NCI-H2196 treated with DMSO at 0.1 percent for 48 hours (cell line): Measurements from ENCODE around the gene ABHD3.
"Not testable (repeated sequence)": the region's sequence is repeated elsewhere in the genome, so short reads cannot be mapped to it uniquely, and the experiment has no call there.

ENCODE experiments used
- DNase-seq: peaks from one replicate; lab custom pipeline; 2025; ENCODE audit not compliant: unreplicated experiment; lab: John Stamatoyannopoulos, UW

The ABHD3 gene

DNA sequence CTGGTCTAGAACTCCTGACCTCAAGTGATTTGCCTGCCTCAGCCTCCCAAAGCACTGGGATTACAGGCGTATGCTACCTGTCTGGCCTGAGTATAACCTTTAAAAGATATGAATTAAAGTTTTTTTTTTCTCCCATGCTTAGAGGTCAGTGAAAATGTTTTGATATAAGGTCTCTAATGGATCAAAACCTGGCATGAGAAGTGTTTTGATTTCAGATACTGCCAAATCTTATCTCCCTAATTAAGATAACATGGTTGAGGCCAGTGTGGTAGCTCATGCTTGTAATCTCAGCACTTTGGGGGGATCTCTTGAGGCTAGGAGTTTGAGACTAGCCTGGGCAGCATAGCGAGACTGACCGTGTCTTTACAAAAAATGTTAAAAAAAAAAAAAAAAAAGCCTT lies 51.2 kb downstream of the ABHD3 start:
- DNase-seq: no peak

DNA sequence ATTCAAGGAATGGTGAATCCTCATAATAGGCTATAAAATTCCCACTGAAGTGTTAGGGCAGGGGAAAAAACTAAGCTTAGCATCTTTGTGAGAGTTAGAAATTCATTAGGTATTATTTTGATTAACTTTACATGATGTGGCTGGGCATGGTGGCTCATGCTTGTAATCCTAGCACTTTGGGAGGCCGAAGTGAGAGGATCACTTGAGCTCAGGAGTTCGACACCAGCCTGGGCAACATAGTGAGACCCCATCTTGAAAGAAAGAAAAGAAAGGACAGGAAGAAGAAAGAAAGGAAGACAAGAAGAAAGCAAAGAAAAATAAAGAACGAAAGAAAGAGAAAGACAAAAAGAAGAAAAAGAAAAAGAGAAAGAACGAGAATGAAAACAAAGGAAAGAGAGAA lies 52.5 kb downstream of the ABHD3 start:
- no peak for DNase-seq

DNA sequence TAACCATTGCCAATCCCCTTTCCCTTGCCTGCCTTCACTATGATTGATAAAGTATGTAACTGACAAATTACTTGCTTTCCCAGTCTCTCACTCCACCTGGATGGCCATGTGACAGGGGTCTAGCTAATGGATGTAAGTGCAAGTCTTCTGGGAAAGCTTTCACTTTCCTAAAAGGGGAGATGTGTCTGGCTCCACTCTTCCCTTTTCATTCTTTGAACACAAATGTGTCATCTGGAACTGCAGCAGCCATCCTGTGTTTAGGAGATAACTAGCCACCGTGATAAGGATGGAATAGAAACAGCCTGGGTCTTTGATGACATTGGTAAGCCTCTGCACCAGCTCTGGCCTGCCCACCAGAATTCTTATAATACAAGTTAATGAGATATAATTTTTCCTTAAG lies 54.3 kb downstream of the ABHD3 start:
- DNase-seq: no peak

DNA sequence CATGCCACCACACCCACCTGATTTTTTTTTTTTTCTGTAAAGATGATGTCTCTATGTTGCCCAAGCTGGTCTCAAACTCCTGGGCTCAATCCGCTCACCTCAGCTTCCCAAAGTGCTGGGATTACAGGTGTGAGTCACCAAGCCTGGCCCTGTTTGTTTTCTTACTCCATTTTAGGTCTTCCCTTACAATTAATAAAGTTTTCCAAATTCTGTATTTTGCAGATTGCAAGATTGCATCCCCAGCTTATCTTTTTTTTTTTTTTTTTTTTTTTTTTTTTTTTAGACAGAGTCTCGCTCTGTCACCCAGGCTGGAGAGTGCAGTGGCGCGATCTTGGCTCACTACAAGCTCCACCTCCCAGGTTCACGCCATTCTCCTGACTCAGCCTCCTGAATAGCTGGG lies 64.2 kb downstream of the ABHD3 start:
- not testable (repeated sequence) for DNase-seq

DNA sequence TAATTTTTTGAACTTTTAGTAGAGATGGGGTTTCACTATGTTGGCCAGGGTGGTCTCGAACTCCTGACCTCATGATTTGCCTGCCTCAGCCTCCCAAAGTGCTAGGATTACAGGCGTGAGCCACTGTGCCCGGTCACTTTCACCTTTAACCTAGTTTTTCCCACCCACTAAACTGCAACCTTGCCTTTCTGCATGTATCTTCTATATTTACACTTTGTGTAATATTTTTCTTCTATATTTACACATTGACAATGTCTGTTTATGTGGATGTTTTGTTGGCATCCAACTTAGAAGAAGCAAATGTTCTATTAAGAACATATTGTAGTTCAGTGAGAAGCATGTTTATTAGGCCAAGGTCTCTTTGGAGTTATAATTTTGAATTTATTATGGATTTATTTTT lies 65.8 kb downstream of the ABHD3 start:
- DNase-seq: no peak

DNA sequence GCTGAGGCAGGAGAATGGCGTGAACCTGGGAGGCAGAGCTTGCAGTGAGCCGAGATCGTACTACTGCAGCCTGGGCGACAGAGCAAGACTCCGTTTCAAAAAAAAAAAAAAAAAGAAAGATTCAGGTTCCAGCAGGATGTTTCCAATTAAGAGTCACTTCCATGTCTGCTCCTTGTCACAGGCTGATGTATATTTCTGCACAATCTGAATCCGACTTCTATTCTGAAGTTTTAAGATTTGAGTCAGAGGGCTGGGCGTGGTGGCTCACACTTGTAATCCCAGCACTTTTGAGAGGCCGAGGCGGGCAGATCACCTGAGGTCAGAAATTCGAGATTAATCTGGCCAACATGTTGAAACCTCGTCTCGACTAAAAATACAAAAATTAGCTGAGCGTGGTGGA lies 67.8 kb downstream of the ABHD3 start:
- no peak for DNase-seq

DNA sequence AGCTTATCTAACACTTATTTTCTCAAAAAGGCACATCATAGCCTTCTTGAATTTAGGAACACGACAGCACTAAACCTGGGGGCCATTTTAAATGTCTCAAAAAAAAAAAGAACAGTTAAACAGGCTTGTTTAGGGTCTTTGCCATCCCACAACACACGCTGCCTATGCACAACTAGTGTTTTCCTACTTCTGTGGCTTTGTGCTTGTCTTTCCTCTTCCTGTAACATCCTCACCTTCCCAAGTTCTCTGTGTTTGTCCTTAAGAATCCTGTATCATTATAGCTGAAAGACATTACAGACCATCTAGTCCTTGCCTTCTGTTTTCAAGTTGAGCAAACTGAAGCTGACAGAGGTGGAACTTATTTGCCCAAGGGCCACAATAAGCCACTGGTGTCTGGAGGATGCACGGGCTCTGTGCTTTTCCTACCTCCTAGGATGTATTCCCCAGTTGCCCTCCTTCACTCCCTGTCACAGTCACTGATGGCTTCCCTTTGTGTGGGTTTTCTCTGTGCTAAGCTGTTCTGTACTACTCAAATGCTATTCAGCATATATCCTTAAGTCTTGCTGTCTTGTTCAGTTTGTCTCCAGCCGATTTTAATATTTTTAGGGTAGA lies 69.9 kb downstream of the ABHD3 start:
- no peak for DNase-seq

DNA sequence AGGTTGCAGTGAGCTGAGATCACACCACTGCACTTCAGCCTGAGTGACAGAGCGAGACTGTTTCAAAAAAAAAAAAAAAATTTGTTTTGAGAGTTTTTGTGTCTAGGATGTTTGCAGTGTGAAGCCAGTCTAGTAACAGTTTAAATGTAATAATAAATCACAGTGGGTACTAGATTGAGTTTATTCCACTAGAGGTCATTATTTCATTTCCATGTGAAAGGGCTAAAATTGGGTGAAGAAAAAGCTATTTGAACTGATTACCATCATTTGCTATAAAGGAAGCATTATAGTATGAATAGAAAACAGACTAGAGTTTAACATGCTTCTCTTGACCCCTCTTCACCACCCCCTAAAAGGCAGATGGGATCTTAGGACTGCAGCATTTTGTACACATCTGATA lies 72.2 kb downstream of the ABHD3 start:
- no peak for DNase-seq

DNA sequence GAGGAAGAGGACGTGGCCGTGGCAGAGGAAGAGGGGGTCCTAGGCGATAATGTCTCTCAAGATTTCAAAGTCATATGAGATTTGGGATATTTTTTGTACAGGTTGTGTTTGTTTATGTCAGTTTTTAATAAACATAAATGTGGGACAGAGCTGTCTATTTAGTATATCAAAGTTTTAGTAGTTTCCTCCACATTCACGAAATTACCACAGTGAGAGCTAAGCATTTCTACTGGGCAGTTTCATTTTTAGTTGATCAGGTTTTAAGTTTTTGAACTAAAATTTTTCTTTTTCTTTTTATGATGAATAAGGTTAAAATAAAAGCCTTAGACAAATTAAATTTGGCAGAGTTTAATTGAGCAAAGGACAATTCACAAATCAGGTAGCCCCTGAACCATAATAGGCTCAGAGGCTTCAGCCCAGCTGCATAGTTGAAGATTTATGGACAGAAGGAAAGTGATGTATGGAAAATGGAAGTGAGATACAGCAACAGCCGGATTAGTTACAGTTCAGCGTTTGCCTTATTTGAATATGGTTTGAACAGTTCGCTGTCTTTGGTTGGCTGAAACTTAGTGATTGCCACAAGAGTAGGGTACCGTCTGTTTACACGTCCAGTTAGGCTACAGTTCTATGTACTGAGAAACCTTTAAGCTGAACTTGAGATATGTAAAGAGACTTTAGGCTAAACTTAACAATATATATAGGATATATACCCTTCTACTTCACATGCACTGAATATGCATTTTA lies 75.3 kb downstream of the ABHD3 start:
- DNase-seq: no peak

DNA sequence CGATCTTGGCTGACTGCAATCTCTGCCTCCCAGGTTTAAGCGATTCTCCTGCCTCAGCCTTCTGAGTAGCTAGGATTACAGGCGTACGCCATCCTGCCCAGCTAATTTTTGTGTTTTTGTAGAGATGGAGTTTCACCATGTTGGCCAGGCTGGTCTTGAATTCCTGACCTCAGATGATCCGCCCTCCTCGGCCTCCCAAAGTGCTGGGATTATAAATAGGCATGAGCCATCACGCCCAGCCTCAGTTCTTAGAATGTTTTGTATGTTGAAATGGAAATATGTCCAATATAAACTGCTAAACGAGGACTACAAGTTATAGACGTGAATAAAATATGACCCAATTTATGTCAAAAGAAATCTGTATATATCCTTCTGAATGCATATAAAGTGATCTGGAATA lies 82.9 kb downstream of the ABHD3 start:
- DNase-seq: not testable (repeated sequence)

DNA sequence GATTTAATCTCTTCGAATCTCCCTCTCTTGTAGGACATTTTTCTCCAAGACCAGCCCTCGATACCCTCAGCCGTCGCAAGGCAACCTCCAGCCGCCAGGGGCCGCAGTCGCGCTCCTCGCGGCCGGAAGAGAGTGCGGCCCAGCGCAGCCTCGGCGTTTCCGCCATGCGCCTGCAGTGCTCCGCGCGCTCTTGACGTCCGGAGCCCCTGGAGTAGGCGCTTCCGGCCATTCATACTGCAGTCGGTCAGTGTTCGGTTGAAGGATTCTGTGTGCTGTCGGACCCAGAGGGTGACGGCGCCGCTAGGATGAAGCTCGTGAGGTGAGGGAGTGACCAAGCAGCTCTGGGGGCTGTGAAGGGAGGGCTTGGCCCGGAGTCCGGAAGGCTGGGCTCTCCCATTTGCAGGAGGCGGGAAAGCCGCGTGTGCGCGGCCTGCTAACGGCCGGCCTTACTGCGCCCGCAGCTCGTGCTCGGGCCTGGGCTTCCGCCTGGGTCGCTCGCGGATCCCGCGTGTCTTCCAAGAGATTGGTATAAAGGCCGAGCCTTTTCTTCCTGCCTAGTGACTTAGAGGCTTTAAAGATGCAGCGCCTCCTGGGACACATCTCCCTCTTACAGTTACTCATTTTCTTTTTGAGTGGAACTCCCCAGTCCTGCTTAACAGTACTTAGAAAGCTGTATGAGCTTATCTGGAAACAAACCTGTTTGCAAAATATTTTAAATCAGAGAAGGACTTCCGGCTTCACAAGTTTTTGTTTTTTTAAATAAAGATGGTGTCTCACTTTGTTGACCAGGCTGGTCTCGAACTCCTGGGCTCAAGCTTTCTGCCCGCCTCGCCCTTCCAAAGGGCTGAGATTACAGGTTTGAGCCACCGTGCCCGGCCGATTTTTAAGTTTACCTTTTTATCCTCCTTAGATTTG lies 92.2 kb downstream of the ABHD3 start, which contains the start of gene SNRPD1:
TSS of gene SNRPD1 (plus strand) at position 190 of the 915 bp plus-strand sequence. CDS start at position 306, 116 bp downstream.
- peak; percentile 85 for DNase-seq

DNA sequence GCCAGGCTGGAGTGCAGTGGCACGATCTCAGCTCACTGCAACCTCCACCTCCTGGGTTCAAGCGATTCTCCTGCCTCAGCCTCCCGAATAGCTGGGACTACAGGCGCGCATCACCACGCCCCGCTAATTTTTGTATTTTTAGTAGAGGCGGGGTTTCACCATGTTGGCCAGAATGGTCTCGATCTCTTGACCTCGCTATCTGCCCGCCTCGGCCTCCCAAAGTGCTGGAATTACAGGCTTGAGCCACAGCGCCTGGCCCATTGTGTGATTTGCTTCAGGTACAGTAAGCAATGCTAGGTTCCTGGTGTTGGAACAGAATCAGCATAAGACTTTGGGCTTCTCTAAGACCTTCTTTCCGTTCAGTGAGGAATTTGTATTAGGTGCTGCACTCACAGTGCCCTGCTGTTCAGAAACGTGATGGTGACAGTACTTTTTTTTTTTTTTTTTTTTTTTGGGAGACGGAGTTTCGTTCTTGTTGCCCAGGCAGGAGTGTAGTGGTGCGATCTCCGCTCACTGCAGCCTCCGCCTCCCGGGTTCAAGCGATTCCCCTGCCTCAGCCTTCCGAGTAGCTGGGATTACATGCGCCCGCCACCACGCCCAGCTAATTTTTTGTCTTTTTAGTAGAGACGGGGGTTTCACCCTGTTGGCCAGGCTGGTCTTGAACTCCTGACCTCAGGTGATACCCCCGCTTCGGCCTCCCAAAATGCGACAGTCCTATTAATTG lies 93.0 kb downstream of the ABHD3 start:
- not testable (repeated sequence) for DNase-seq

DNA sequence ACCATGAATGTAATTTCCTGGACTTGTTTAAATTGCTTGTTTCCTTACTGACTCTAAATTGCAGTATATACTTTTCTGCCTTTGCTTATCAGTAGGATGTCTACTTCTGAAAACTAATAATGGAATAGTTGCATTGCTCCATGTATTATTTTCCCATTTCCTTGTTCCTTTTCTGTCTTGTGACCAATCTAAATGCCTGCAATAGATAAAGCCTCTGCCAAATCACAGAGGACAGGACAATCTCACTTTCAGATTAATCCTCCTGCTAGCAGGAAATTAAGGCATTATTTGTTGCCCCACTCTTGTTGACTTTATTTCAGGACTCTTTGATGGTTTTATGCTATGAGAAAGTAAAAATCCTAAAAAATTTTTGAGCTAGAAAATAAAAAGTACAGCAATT lies 99.4 kb downstream of the ABHD3 start:
- DNase-seq: no peak

DNA sequence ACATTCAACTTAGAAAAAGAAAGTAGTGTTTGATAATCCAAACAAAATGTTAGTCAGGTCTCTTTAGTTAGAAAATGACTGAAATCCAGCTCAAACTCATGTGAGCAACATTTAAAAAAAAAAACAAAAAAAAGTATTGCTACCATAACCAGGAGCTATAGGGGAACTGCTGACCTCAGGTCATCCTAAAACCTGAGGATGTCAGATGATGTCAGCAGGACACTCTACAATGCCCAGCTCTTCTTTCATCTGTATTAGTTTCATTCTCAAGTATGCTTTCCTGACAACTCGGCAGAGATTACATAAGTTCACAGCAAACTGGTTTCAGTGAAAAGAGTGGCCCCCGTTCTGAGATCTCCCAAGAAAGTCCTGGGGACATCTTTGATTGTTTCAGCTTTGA lies 99.9 kb downstream of the ABHD3 start:
- DNase-seq: no peak

DNA sequence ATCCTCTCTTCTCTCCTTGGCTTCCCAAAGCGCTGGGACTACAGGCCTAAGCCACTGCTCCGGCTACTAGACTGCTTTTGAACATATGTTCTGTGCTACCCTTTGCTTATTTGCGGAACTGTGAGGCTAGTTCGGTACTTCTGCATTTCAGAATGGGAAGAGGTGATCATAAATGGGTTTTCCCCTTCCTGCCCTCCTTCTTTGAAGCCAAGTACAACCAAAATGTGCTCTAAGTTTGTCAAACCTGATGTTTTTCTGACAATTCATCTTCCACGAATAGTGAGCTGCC lies 102.3 kb downstream of the ABHD3 start:
- DNase-seq: no peak
